Activated CD8-positive, alpha-beta memory T cell treated with anti-CD3 and anti-CD28 coated beads for 24 hours (primary cell): ENCODE results near the gene AZGP1.
A peak's percentile ranks its signal among the peaks of the same experiment; 100 is the strongest.
"Not testable (repeated sequence)": the region's sequence is repeated elsewhere in the genome, so short reads cannot be mapped to it uniquely, and the experiment has no call there.

Experiments used
- DNase-seq: peaks from one replicate; pipeline ENCODE4 v3.0.0-alpha.2; 2020

Gene AZGP1

GRCh38 chr7:99975782-99976521 is at the start of gene AZGP1:
Gene AZGP1 (minus strand): TSS chr7:99976031. CDS start chr7:99976020, 11 bp downstream.
- no peak for DNase-seq

GRCh38 chr7:100024020-100024619 is 48.3 kb upstream of the AZGP1 start:
- no peak for DNase-seq

- no peak for DNase-seq
These were observed 47.7 kb upstream of the AZGP1 start for GRCh38 chr7:100023526-100023925.

GRCh38 chr7:100022621-100023020 is 46.8 kb upstream of the AZGP1 start:
- DNase-seq, result no peak

- DNase-seq, result no peak
These were observed 45.5 kb upstream of the AZGP1 start for GRCh38 chr7:100021297-100021696.

- DNase-seq, result no peak
These were observed 44.1 kb upstream of the AZGP1 start for GRCh38 chr7:100019908-100020307.

GRCh38 chr7:100017875-100018274 is 42.0 kb upstream of the AZGP1 start:
- no peak for DNase-seq

GRCh38 chr7:100017300-100017699 is 41.5 kb upstream of the AZGP1 start:
- no peak for DNase-seq

- DNase-seq, result no peak
These were observed 40.5 kb upstream of the AZGP1 start for GRCh38 chr7:100016215-100016901.

GRCh38 chr7:100015232-100016214 is 39.7 kb upstream of the AZGP1 start, which contains the start of gene ZKSCAN1:
Gene ZKSCAN1 (plus strand): TSS chr7:100015596. CDS start chr7:100023507, 7,911 bp downstream.
- DNase-seq, result peak; percentile 89

- no peak for DNase-seq
These were observed 37.5 kb upstream of the AZGP1 start for GRCh38 chr7:100013328-100013676.

- not testable (repeated sequence) for DNase-seq
These were observed 36.8 kb upstream of the AZGP1 start for GRCh38 chr7:100012385-100013327.

GRCh38 chr7:100011516-100011915 is 35.7 kb upstream of the AZGP1 start:
- no peak for DNase-seq

GRCh38 chr7:100010901-100011300 is 35.1 kb upstream of the AZGP1 start:
- DNase-seq, result no peak

GRCh38 chr7:100009952-100010351 is 34.1 kb upstream of the AZGP1 start:
- DNase-seq, result not testable (repeated sequence)

- DNase-seq, result no peak
These were observed 32.7 kb upstream of the AZGP1 start for GRCh38 chr7:100008525-100008924.

GRCh38 chr7:100007887-100008286 is 32.1 kb upstream of the AZGP1 start:
- no peak for DNase-seq

GRCh38 chr7:100003711-100004661 is 28.2 kb upstream of the AZGP1 start:
- no peak for DNase-seq

- DNase-seq, result no peak
These were observed 24.4 kb upstream of the AZGP1 start for GRCh38 chr7:100000239-100000638.

- peak; percentile 90 for DNase-seq
These were observed 21.8 kb upstream of the AZGP1 start for GRCh38 chr7:99997545-99998137.
